Caco-2 (cell line): ENCODE data around the gene FGF1. TPM values are rescaled to one million over a fixed set of nuclear protein-coding genes. Genes with fewer than 3 reads are reported as not detected.

Experiments
- BruUV-seq: library from RNA; stranded (reverse); fragments of 400-500 nt; replicated peaks from 2 replicates; lab custom pipeline; 2021; lab: Mats Ljungman, UMichigan
- CTCF ChIA-PET: fragments of 300-600 bp; sonication (Branson Sonifier 250); formaldehyde crosslinking; loops from one replicate; lab custom pipeline; 2022; ENCODE audit warnings: antibody characterized with exemption; lab: Charles Lee
- POLR2A ChIA-PET: fragments of 300-600 bp; sonication (Branson Sonifier 250); formaldehyde crosslinking; loops from one replicate; lab custom pipeline; 2022; ENCODE audit warnings: antibody characterized with exemption; lab: Charles Lee
- DNase-seq, 2 experiments: peaks; one replicate each; pipeline versions ENCODE4 v3.0.0 to v3.0.0-alpha.2; 2020 to 2022
- H3K27me3 ChIP-seq: replicated peaks from 2 replicates; pipeline ENCODE4 v1.6.0; 2011; ENCODE audit warnings: low read length; ENCODE audit not compliant: control insufficient read depth, insufficient read depth
- H3K36me3 ChIP-seq: 2 replicates; pipeline ENCODE4 v1.5.1; 2011; ENCODE audit warnings: low read length; ENCODE audit not compliant: control insufficient read depth, insufficient read depth
- H3K4me1 ChIP-seq: fragments of 250-450 bp; sonication (Bioruptor Pico); 2 replicates; pipeline ENCODE4 v1.5.1; 2020; ENCODE audit warnings: mild to moderate bottlenecking
- H3K4me3 ChIP-seq: 2 replicates; pipeline ENCODE4 v1.5.1; 2011; ENCODE audit warnings: low read depth, mild to moderate bottlenecking, control low read depth, low read length
- H3K9me3 ChIP-seq: fragments of 250-450 bp; sonication (Bioruptor Pico); 2 replicates; pipeline ENCODE4 v1.5.1; 2020; ENCODE audit warnings: mild to moderate bottlenecking, moderate library complexity
- H3K27ac Mint-ChIP-seq: one replicate; pipeline ENCODE4 v1.8.0; 2022; ENCODE audit warnings: mixed read lengths; ENCODE audit not compliant: unreplicated experiment
- H3K27me3 Mint-ChIP-seq: one replicate; pipeline ENCODE4 v1.8.0; 2022; ENCODE audit warnings: mixed read lengths; ENCODE audit not compliant: insufficient read depth, unreplicated experiment
- H3K36me3 Mint-ChIP-seq: one replicate; pipeline ENCODE4 v1.8.0; 2022; ENCODE audit warnings: mild to moderate bottlenecking, mixed read lengths; ENCODE audit not compliant: insufficient read depth, unreplicated experiment
- H3K4me1 Mint-ChIP-seq: one replicate; pipeline ENCODE4 v1.8.0; 2022; ENCODE audit warnings: low read depth, mixed read lengths; ENCODE audit not compliant: unreplicated experiment
- H3K4me3 Mint-ChIP-seq: one replicate; pipeline ENCODE4 v1.8.0; 2022; ENCODE audit warnings: mild to moderate bottlenecking, moderate library complexity, mixed read lengths; ENCODE audit not compliant: unreplicated experiment
- H3K9me3 Mint-ChIP-seq: one replicate; pipeline ENCODE4 v1.8.0; 2022; ENCODE audit warnings: mixed read lengths; ENCODE audit not compliant: unreplicated experiment
- intact Hi-C: fragments of 100-400 bp; cut with micrococcal nuclease; formaldehyde crosslinking; loops from one replicate; pipeline ENCODE4 v1.10.0; 2022; ENCODE audit not compliant: unreplicated experiment
- total RNA-seq: library from RNA; stranded (reverse); gene quantifications from 2 replicates; pipeline ENCODE4 v1.2.3, GENCODE V29; 2022
- TF ChIP-seq, protein P1 (sequence below), 2 experiments: fragments of 200-600 bp in 1 of 2; IDR thresholded peaks; 1 replicate in 1 of 2; 2 replicates in 1 of 2; pipeline versions ENCODE4 v1.5.1 to v1.8.0; 2011 to 2022; ENCODE audit warnings: antibody characterized with exemption in 1 of 2, control low read depth in 1 of 2, inconsistent platforms in 1 of 2, low read depth in 1 of 2, low read length in 1 of 2, mild to moderate bottlenecking in 1 of 2, moderate library complexity in 1 of 2; ENCODE audit not compliant: insufficient read depth in 1 of 2, severe bottlenecking in 1 of 2, unreplicated experiment in 1 of 2

FGF1 gene
- total RNA-seq, 1 experiment from 2014 or later, result not detected

DNA sequence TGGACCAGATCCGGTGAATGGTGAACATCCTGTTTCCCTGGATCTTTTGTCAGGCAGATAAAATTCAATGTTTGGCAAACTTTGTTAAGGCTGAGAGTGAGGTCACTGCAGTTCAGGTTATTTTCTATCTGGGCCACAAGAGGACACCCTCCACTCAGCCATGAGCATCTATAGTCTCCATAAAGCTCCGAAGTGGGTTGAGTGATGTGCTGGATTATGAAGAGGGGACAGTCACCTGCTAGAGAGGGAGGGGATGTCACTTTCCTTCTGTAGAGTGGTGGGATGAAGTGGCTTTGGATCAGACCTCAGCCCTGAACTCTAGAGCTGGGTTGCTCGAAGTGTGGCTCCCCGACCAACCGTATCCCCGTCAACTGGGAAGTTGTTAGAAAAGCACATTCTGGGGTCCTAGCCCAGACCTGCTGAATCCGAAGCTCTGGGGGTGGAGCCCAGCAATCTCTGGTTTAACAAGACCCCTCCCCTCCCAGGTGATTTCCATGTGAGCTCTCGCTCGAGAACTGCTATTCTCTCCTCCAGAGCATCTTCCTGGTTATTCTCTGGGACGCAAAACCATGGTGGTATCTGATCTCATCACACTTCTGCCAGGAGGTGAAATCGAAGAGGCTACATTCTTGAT lies 31.8 kb upstream of the FGF1 start:
- Mint-ChIP-seq H3K4me3 (no peak overlapping the region), H3K27me3 (no peaks in the 10 kb centered on the region), H3K9me3 (no peaks in the 10 kb centered on the region), H3K36me3 (no peaks in the 10 kb centered on the region), H3K27ac (no peak overlapping the region), H3K4me1 (peaks cover 34% of the 10 kb centered on the region)
- peak; percentile 48 to 58 for DNase-seq
- H3K4me3 ChIP-seq, result no peak overlapping the region
- no TSS peak for BruUV-seq
- TF ChIP-seq, protein P1, sequence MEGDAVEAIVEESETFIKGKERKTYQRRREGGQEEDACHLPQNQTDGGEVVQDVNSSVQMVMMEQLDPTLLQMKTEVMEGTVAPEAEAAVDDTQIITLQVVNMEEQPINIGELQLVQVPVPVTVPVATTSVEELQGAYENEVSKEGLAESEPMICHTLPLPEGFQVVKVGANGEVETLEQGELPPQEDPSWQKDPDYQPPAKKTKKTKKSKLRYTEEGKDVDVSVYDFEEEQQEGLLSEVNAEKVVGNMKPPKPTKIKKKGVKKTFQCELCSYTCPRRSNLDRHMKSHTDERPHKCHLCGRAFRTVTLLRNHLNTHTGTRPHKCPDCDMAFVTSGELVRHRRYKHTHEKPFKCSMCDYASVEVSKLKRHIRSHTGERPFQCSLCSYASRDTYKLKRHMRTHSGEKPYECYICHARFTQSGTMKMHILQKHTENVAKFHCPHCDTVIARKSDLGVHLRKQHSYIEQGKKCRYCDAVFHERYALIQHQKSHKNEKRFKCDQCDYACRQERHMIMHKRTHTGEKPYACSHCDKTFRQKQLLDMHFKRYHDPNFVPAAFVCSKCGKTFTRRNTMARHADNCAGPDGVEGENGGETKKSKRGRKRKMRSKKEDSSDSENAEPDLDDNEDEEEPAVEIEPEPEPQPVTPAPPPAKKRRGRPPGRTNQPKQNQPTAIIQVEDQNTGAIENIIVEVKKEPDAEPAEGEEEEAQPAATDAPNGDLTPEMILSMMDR (IDR thresholded peaks at IDR 0.05; ENCODE audit: insufficient read depth in 1 of 2, low read depth in 1 of 2, low read length in 1 of 2, severe bottlenecking in 1 of 2, unreplicated experiment in 1 of 2), result peak; percentile 51 to 74
- POLR2A ChIA-PET, result no interaction called here
- no peaks in the 10 kb centered on the region for H3K27me3 ChIP-seq
- H3K4me1 ChIP-seq, result peaks cover 23% of the 10 kb centered on the region
- H3K9me3 ChIP-seq, result no peaks in the 10 kb centered on the region
- CTCF ChIA-PET, result interaction anchor here (0.5 to 3.5 kb wide), 16 partner anchors 10 to 229 kb away, joined by 3 to 25 read pairs (median 7); partner anchors contain the start of gene ARHGAP26
- no peaks in the 10 kb centered on the region for H3K36me3 ChIP-seq
- intact Hi-C loops, result loop anchor here (1.0 to 10.0 kb wide), 7 partner anchors 31 to 687 kb away; partner anchors contain the start of genes ARHGAP26 and NR3C1

DNA sequence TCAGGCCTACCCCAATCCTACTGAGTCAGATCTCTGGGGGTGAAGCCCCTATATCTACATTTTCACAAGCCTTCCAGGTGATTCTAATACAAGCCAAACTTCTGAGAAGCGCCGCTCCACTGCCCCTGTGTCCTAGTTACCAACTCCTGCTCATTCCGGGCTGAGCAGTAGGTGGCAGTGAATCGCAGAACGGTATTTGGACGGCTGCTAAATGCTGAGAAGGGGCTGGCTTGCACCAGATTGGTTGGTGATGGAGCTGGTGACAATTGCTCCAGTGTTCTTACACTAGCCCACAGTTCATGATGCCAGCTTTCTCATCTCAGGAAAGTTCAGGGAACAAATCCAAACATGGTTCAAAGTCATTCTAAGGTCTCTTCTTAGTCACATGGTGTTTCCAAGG lies 31.1 kb upstream of the FGF1 start:
- CTCF ChIA-PET, result interaction anchor here (0.6 to 3.5 kb wide), 13 partner anchors 9 to 229 kb away, joined by 3 to 25 read pairs (median 9); partner anchors contain the start of gene ARHGAP26
- Histone ChIP-seq H3K4me3 (no peak overlapping the region), H3K36me3 (no peaks in the 10 kb centered on the region), H3K27me3 (no peaks in the 10 kb centered on the region), H3K9me3 (no peaks in the 10 kb centered on the region), H3K4me1 (peaks cover 23% of the 10 kb centered on the region)
- POLR2A ChIA-PET, result no interaction called here
- no peaks in the 10 kb centered on the region for H3K36me3 Mint-ChIP-seq
- intact Hi-C loops, result loop anchor here (1.0 to 10.0 kb wide), 7 partner anchors 31 to 688 kb away; partner anchors contain the start of genes ARHGAP26 and NR3C1
- H3K4me3 Mint-ChIP-seq, result no peak overlapping the region
- DNase-seq, result peak; percentile 57 to 60
- H3K27me3 Mint-ChIP-seq, result no peaks in the 10 kb centered on the region
- H3K9me3 Mint-ChIP-seq, result no peaks in the 10 kb centered on the region
- peaks cover 34% of the 10 kb centered on the region for H3K4me1 Mint-ChIP-seq
- no TSS peak for BruUV-seq
- H3K27ac Mint-ChIP-seq, result no peak overlapping the region
- TF ChIP-seq, protein P1 (IDR thresholded peaks at IDR 0.05; ENCODE audit: insufficient read depth in 1 of 2, low read depth in 1 of 2, low read length in 1 of 2, severe bottlenecking in 1 of 2, unreplicated experiment in 1 of 2), result peak in 1 of 2 experiments; percentile 72

DNA sequence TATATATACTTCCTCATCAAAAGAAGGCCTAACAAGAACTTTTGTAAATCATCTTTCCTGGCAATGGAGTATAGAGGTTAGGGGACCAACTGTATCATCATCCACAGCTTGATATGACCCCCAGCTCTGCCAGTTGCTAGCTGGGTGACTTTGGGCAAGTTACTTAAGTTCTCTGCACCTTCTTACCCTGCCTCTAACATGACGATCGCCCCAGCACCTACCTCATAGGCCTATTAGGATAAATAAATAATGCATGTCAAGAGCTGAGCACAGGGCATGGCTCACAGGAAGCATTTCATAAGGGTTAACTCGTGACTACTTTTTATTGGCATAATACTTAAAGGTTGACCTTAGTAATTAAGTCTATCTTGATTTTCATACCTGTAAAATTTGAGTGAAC lies 29.4 kb upstream of the FGF1 start:
- no peaks in the 10 kb centered on the region for H3K36me3 ChIP-seq
- H3K9me3 ChIP-seq, result no peaks in the 10 kb centered on the region
- no peak overlapping the region for H3K27ac Mint-ChIP-seq
- no peak overlapping the region for H3K4me3 Mint-ChIP-seq
- DNase-seq, result no peak
- H3K4me1 Mint-ChIP-seq, result peaks cover 27% of the 10 kb centered on the region
- H3K36me3 Mint-ChIP-seq, result no peaks in the 10 kb centered on the region
- CTCF ChIA-PET, result no interaction called here
- no peaks in the 10 kb centered on the region for H3K9me3 Mint-ChIP-seq
- no peak overlapping the region for H3K4me3 ChIP-seq
- TF ChIP-seq, protein P1 (IDR thresholded peaks at IDR 0.05; ENCODE audit: insufficient read depth in 1 of 2, low read depth in 1 of 2, low read length in 1 of 2, severe bottlenecking in 1 of 2, unreplicated experiment in 1 of 2), result no peak
- intact Hi-C loops, result loop anchor here (10.0 kb wide), 1 partner anchor 690 kb away; the partner anchor contains the start of gene NR3C1
- no peaks in the 10 kb centered on the region for H3K27me3 ChIP-seq
- BruUV-seq, result no TSS peak
- H3K4me1 ChIP-seq, result peaks cover 9% of the 10 kb centered on the region
- POLR2A ChIA-PET, result no interaction called here
- H3K27me3 Mint-ChIP-seq, result no peaks in the 10 kb centered on the region
